SK-N-SH (cell line): ENCODE results near the gene STRADA. TPM values are rescaled to one million over a fixed set of nuclear protein-coding genes. Genes with fewer than 3 reads are reported as not detected.

Experiments used
- CTCF ChIA-PET: fragments of 300-600, 350-600 bp; formaldehyde crosslinking; extraction: SDS; loops from one replicate; lab custom pipeline; 2021; lab: Yijun Ruan, JAX
- POLR2A ChIA-PET: fragments of 350-600 bp; sonication (Branson Sonifier 250); formaldehyde crosslinking; extraction: SDS; loops from one replicate; lab custom pipeline; 2020; ENCODE audit warnings: antibody characterized with exemption, inconsistent platforms; lab: Yijun Ruan, JAX
- DNase-seq: peaks from one replicate; pipeline ENCODE4 v3.0.0; 2012
- H2AFZ ChIP-seq: fragments of 200-600 bp; sonication (generic); 2 replicates; pipeline ENCODE4 v1.8.1; 2016; ENCODE audit warnings: antibody characterized with exemption, mild to moderate bottlenecking, low read depth
- H3F3A ChIP-seq: fragments of 200-600 bp; sonication (generic); replicated peaks from 2 replicates; pipeline ENCODE3; 2016; ENCODE audit warnings: antibody characterized with exemption, mild to moderate bottlenecking; ENCODE audit not compliant: insufficient read depth
- H3K27ac ChIP-seq, 2 experiments: fragments of 200-500 bp in 1 of 2; fragments of 200-600 bp in 1 of 2; sonication (Bioruptor generic) in 1 of 2; sonication (generic), shearing (Covaris generic) in 1 of 2; 2 replicates each; pipeline versions ENCODE4 v1.5.1 to v1.6.1; 2014 to 2016; ENCODE audit warnings: low read depth in 2 of 2, inconsistent platforms in 1 of 2, low read length in 1 of 2, mild to moderate bottlenecking in 1 of 2, mixed read lengths in 1 of 2
- H3K27me3 ChIP-seq: fragments of 200-600 bp; sonication (generic), shearing (Covaris generic); 2 replicates; pipeline ENCODE4 v1.6.1; 2016; ENCODE audit warnings: mixed run types; ENCODE audit not compliant: insufficient read depth
- H3K36me3 ChIP-seq, 2 experiments: fragments of 200-500 bp in 1 of 2; fragments of 200-600 bp in 1 of 2; sonication (Bioruptor generic) in 1 of 2; sonication (generic) in 1 of 2; replicated peaks in 1 of 2; 2 replicates each; pipeline versions ENCODE3 to v1.5.1; 2014 to 2016; ENCODE audit warnings: low read length in 1 of 2, mild to moderate bottlenecking in 1 of 2; ENCODE audit not compliant: insufficient read depth in 2 of 2, control insufficient read depth in 1 of 2
- H3K4me1 ChIP-seq, 2 experiments: fragments of 200-500 bp in 1 of 2; fragments of 200-600 bp in 1 of 2; sonication (Bioruptor generic) in 1 of 2; sonication (generic), shearing (Covaris generic) in 1 of 2; 2 replicates each; pipeline versions ENCODE4 v1.5.1 to v1.6.1; 2014 to 2016; ENCODE audit warnings: low read depth in 1 of 2, low read length in 1 of 2, mixed run types in 1 of 2; ENCODE audit not compliant: insufficient read depth in 2 of 2, control insufficient read depth in 1 of 2
- H3K4me2 ChIP-seq: fragments of 200-600 bp; sonication (generic), shearing (Covaris generic); 2 replicates; pipeline ENCODE4 v1.6.1; 2017; ENCODE audit warnings: mixed run types
- H3K4me3 ChIP-seq, 2 experiments: fragments of 200-500 bp in 1 of 2; fragments of 200-600 bp in 1 of 2; sonication (Bioruptor generic) in 1 of 2; sonication (generic), shearing (Covaris generic) in 1 of 2; 2 replicates each; pipeline versions ENCODE4 v1.5.1 to v1.8.1; 2014 to 2016; ENCODE audit warnings: low read depth in 2 of 2, inconsistent platforms in 1 of 2, low read length in 1 of 2, mild to moderate bottlenecking in 1 of 2, mixed read lengths in 1 of 2, moderate library complexity in 1 of 2
- H3K79me2 ChIP-seq: fragments of 200-600 bp; sonication (generic); 2 replicates; pipeline ENCODE4 v1.8.1; 2017; ENCODE audit warnings: mild to moderate bottlenecking; ENCODE audit not compliant: insufficient read depth
- H3K9ac ChIP-seq: fragments of 200-600 bp; sonication (generic); 2 replicates; pipeline ENCODE4 v1.6.1; 2017; ENCODE audit warnings: mixed run types
- H3K9me2 ChIP-seq: fragments of 200-600 bp; sonication (generic); 2 replicates; pipeline ENCODE4 v1.6.1; 2017; ENCODE audit warnings: mixed run types
- H3K9me3 ChIP-seq: fragments of 200-600 bp; sonication (generic); 2 replicates; pipeline ENCODE4 v1.6.1; 2017; ENCODE audit warnings: mixed run types, mild to moderate bottlenecking, moderate library complexity
- H4K20me1 ChIP-seq: fragments of 200-600 bp; sonication (generic); 2 replicates; pipeline ENCODE4 v1.6.1; 2017; ENCODE audit warnings: mild to moderate bottlenecking, mixed run types; ENCODE audit not compliant: insufficient read depth
- CHD2 ChIP-seq: fragments of 150-350 bp; IDR thresholded peaks from 2 replicates; pipeline ENCODE4 v1.6.1; 2018; ENCODE audit warnings: low read length; ENCODE audit not compliant: partially characterized antibody
- ELF1 ChIP-seq: IDR thresholded peaks from 2 replicates; pipeline ENCODE4 v1.4.0; 2012
- EP300 ChIP-seq, 2 experiments: IDR thresholded peaks; 2 replicates each; pipeline versions ENCODE4 v1.4.0 to v1.6.1; 2012; ENCODE audit warnings: borderline replicate concordance in 1 of 2, low read depth in 1 of 2, low read length in 1 of 2
- EZH2phosphoT487 ChIP-seq: fragments of 200-600 bp; sonication (generic); IDR thresholded peaks from 2 replicates; pipeline ENCODE4 v1.6.1; 2017; ENCODE audit warnings: low read depth, mixed run types, mild to moderate bottlenecking, antibody characterized with exemption, moderate library complexity, borderline replicate concordance
- FOSL2 ChIP-seq: IDR thresholded peaks from 2 replicates; pipeline ENCODE4 v1.4.0; 2012; ENCODE audit warnings: low read depth, mild to moderate bottlenecking, moderate library complexity, borderline replicate concordance
- FOXJ3 ChIP-seq: sonication (generic); formaldehyde crosslinking; IDR thresholded peaks from 2 replicates; pipeline ENCODE4 v1.5.1; 2020; ENCODE audit warnings: mild to moderate bottlenecking, missing genetic modification reagents
- GATA2 ChIP-seq: sonication (generic); formaldehyde crosslinking; IDR thresholded peaks from 2 replicates; pipeline ENCODE4 v1.5.0; 2020; ENCODE audit warnings: mild to moderate bottlenecking, missing genetic modification reagents
- NFIC ChIP-seq: IDR thresholded peaks from 2 replicates; pipeline ENCODE4 v1.4.0; 2012; ENCODE audit warnings: borderline replicate concordance
- NRF1 ChIP-seq: IDR thresholded peaks from 2 replicates; pipeline ENCODE4 v1.6.1; 2012; ENCODE audit warnings: low read depth, mild to moderate bottlenecking, low read length
- RAD21 ChIP-seq: IDR thresholded peaks from 2 replicates; pipeline ENCODE4 v1.6.1; 2012; ENCODE audit warnings: mild to moderate bottlenecking, low read length
- RCOR1 ChIP-seq: fragments of 150-350 bp; IDR thresholded peaks from 2 replicates; pipeline ENCODE4 v1.6.1; 2017; ENCODE audit warnings: antibody characterized with exemption, low read length
- RXRA ChIP-seq: IDR thresholded peaks from 2 replicates; pipeline ENCODE4 v1.4.0; 2012; ENCODE audit warnings: low read depth, mild to moderate bottlenecking, borderline replicate concordance
- SIN3A ChIP-seq: IDR thresholded peaks from 2 replicates; pipeline ENCODE4 v1.6.1; 2012; ENCODE audit warnings: low read depth, mild to moderate bottlenecking, low read length, moderate library complexity, borderline replicate concordance
- TAF1 ChIP-seq: IDR thresholded peaks from 2 replicates; pipeline ENCODE4 v1.6.1; 2012; ENCODE audit warnings: low read depth, mild to moderate bottlenecking, low read length, moderate library complexity, borderline replicate concordance
- TEAD4 ChIP-seq: IDR thresholded peaks from 2 replicates; pipeline ENCODE4 v1.4.0; 2012; ENCODE audit warnings: mild to moderate bottlenecking, borderline replicate concordance; ENCODE audit not compliant: insufficient read depth
- YY1 ChIP-seq: IDR thresholded peaks from 2 replicates; pipeline ENCODE4 v1.4.0; 2012; ENCODE audit warnings: low read depth, mild to moderate bottlenecking
- polyA plus RNA-seq, 3 experiments: library from polyadenylated mRNA; depleted of rRNA; stranded (reverse); fragments of >200 nt; gene quantifications; 2 replicates each; pipeline ENCODE4 v1.2.3, GENCODE V29; 2012
- TF ChIP-seq, protein P1 (sequence below): IDR thresholded peaks from 2 replicates; pipeline ENCODE4 v1.6.1; 2012; ENCODE audit warnings: mild to moderate bottlenecking, low read depth, low read length, moderate library complexity
- TF ChIP-seq, protein P2 (sequence below): fragments of 150-350 bp; IDR thresholded peaks from 2 replicates; pipeline ENCODE4 v1.6.1; 2016; ENCODE audit warnings: mild to moderate bottlenecking, low read depth, low read length
- TF ChIP-seq, protein P3 (sequence below): IDR thresholded peaks from 2 replicates; pipeline ENCODE4 v1.4.0; 2012; ENCODE audit warnings: low read depth

Gene STRADA
- polyA plus RNA-seq, 1 of the 3 experiments (the other 2 are of a cell fraction): 37.3 TPM

DNA sequence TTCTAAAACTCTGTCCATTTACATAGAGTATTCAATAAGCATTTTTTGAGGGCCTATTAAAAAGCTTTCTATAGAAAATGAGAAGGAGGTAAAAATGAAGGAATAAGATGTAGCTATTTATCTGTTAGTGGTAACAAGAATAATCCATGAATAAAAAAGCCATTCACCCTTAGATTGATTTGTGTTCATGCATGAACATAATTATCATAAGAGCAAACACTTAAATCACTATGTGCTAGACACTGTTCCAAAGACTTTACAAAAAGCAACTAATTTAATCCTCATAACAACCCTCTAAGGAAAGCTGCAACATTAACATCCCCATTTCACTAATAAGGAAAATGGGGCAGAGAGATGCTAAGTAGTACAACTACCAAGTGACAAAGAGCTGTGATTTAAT, 25.2 kb upstream of the STRADA start:
- Histone ChIP-seq H3K27me3 (no peaks in the 10 kb centered on the region), H3K36me3 (peaks cover 41% of the 10 kb centered on the region in 2 experiments), H3F3A (peaks cover 10% of the 10 kb centered on the region), H2AFZ (no peak overlapping the region), H3K9ac (no peak overlapping the region), H3K4me2 (no peak overlapping the region), H3K79me2 (peaks cover 87% of the 10 kb centered on the region), H3K9me2 (no peaks in the 10 kb centered on the region), H4K20me1 (peaks cover 33% of the 10 kb centered on the region), H3K9me3 (no peaks in the 10 kb centered on the region), H3K4me1 (no peaks in the 10 kb centered on the region; a peak in 1 of 4 replicates), H3K27ac (no peak overlapping the region), H3K4me3 (no peak overlapping the region)
- DNase-seq: no peak
- POLR2A ChIA-PET: interaction anchor here (0.8 kb wide), 1 partner anchor 10 kb away, joined by 3 read pairs; no protein-coding TSS in a partner anchor
- TF ChIP-seq, protein P1, sequence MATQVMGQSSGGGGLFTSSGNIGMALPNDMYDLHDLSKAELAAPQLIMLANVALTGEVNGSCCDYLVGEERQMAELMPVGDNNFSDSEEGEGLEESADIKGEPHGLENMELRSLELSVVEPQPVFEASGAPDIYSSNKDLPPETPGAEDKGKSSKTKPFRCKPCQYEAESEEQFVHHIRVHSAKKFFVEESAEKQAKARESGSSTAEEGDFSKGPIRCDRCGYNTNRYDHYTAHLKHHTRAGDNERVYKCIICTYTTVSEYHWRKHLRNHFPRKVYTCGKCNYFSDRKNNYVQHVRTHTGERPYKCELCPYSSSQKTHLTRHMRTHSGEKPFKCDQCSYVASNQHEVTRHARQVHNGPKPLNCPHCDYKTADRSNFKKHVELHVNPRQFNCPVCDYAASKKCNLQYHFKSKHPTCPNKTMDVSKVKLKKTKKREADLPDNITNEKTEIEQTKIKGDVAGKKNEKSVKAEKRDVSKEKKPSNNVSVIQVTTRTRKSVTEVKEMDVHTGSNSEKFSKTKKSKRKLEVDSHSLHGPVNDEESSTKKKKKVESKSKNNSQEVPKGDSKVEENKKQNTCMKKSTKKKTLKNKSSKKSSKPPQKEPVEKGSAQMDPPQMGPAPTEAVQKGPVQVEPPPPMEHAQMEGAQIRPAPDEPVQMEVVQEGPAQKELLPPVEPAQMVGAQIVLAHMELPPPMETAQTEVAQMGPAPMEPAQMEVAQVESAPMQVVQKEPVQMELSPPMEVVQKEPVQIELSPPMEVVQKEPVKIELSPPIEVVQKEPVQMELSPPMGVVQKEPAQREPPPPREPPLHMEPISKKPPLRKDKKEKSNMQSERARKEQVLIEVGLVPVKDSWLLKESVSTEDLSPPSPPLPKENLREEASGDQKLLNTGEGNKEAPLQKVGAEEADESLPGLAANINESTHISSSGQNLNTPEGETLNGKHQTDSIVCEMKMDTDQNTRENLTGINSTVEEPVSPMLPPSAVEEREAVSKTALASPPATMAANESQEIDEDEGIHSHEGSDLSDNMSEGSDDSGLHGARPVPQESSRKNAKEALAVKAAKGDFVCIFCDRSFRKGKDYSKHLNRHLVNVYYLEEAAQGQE: no peak
- TF ChIP-seq YY1 (no peak), NFIC (no peak), ELF1 (no peak), EZH2phosphoT487 (no peak), TEAD4 (no peak), SIN3A (no peak), FOSL2 (no peak), FOXJ3 (CRISPR knock-in tag) (no peak), RAD21 (no peak), RCOR1 (no peak), CHD2 (no peak), NRF1 (no peak), GATA2 (no peak), RXRA (no peak), TAF1 (no peak), EP300 (IDR thresholded peaks at IDR 0.05; ENCODE audit: borderline replicate concordance in 1 of 2, low read depth in 1 of 2, low read length in 1 of 2) (no peak)
- TF ChIP-seq, protein P2, sequence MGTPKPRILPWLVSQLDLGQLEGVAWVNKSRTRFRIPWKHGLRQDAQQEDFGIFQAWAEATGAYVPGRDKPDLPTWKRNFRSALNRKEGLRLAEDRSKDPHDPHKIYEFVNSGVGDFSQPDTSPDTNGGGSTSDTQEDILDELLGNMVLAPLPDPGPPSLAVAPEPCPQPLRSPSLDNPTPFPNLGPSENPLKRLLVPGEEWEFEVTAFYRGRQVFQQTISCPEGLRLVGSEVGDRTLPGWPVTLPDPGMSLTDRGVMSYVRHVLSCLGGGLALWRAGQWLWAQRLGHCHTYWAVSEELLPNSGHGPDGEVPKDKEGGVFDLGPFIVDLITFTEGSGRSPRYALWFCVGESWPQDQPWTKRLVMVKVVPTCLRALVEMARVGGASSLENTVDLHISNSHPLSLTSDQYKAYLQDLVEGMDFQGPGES: no peak
- TF ChIP-seq, protein P3, sequence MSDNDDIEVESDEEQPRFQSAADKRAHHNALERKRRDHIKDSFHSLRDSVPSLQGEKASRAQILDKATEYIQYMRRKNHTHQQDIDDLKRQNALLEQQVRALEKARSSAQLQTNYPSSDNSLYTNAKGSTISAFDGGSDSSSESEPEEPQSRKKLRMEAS: no peak
- CTCF ChIA-PET: interaction anchor here (0.7 to 2.1 kb wide), 4 partner anchors 9 to 155 kb away, joined by 3 to 7 read pairs (median 3); no protein-coding TSS in a partner anchor
